Activated naive CD4-positive, alpha-beta T cell treated with anti-CD3 and anti-CD28 coated beads, Interleukin-2, amount 50 U/mL, for 24 hours (primary cell): ENCODE results near the gene SHISA3.
A peak's percentile ranks its signal among the peaks of the same experiment; 100 is the strongest.
"Not testable (repeated sequence)": the region's sequence is repeated elsewhere in the genome, so short reads cannot be mapped to it uniquely, and the experiment has no call there.

Experiments
- H3K27ac Mint-ChIP-seq: one replicate; pipeline ENCODE4 v1.8.0; 2021; ENCODE audit warnings: mild to moderate bottlenecking, mixed read lengths
- H3K27me3 Mint-ChIP-seq: one replicate; pipeline ENCODE4 v1.8.0; 2021; ENCODE audit warnings: mixed read lengths
- H3K36me3 Mint-ChIP-seq: one replicate; pipeline ENCODE4 v1.8.0; 2021; ENCODE audit warnings: mixed read lengths
- H3K4me1 Mint-ChIP-seq: one replicate; pipeline ENCODE4 v1.8.0; 2021; ENCODE audit warnings: mixed read lengths
- H3K4me3 Mint-ChIP-seq: one replicate; pipeline ENCODE4 v1.8.0; 2021; ENCODE audit warnings: mild to moderate bottlenecking, mixed read lengths
- H3K9me3 Mint-ChIP-seq: one replicate; pipeline ENCODE4 v1.8.0; 2021; ENCODE audit warnings: mixed read lengths

Gene SHISA3

DNA sequence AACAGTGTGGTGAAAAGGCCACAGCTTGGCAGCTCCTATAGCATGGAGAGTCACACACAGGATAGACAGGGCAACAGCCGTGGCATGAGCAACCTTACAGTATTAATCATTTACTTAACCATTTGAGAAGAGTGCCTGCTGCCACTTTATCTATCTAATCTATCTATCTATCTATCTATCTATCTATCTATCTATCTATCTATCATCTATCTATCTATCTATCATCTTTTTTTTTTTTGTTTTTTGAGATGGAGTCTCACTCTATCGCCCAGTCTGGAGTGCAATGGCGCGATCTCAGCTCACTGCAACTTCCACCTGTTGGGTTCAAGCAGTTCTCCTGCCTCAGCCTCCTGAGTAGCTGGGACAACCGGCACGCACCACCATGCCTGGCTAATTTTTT is 25.0 kb upstream of the SHISA3 start:
- H3K9me3 Mint-ChIP-seq, H3K36me3 Mint-ChIP-seq, H3K4me3 Mint-ChIP-seq, H3K27ac Mint-ChIP-seq, H3K4me1 Mint-ChIP-seq: not testable (repeated sequence)
- peaks cover 12% of the 10 kb centered on the region for H3K27me3 Mint-ChIP-seq

DNA sequence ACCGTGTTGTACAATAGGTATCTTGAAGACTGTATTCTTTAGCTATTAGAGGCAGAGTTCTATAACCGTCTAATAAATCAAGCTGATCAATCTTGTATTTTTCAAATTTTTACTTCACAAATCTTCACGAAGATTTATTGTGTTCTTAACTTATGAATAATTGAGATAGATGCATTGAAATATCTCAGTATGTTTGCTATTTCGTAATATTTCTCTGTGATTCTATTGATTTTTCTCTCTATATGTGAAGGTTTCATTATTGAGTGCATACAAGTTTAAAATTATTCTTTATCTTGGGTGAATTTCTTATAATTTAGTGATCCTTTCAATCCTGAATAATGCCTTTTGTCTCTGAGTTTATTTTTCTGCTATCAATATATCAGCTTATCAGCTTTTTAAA is 19.8 kb upstream of the SHISA3 start:
- Mint-ChIP-seq H3K4me3 (no peak overlapping the region), H3K27ac (no peak overlapping the region), H3K27me3 (peaks cover 28% of the 10 kb centered on the region), H3K9me3 (no peaks in the 10 kb centered on the region), H3K4me1 (no peaks in the 10 kb centered on the region), H3K36me3 (no peaks in the 10 kb centered on the region)

DNA sequence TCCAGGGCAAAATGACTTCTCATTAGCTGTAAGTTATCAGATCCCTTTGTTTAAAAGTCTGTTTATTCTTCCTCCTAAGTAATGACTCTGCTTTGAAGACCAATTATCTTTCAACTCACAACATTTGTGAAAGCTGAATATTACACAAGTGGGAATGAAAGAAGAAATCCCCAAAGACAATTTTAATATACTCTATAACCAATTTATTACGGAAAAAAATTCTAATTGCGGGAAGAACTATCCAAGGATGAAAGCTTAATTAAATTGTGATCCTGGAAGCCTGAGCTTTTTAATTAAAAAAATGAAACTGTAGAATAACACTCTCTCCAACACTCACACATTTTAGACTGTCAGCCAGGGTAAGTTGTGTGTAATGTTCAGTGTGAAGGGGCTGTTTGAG is 15.6 kb upstream of the SHISA3 start:
- no peaks in the 10 kb centered on the region for H3K9me3 Mint-ChIP-seq
- H3K36me3 Mint-ChIP-seq, result no peaks in the 10 kb centered on the region
- H3K27me3 Mint-ChIP-seq, result peaks cover 22% of the 10 kb centered on the region
- no peak overlapping the region for H3K27ac Mint-ChIP-seq
- no peak overlapping the region for H3K4me3 Mint-ChIP-seq
- H3K4me1 Mint-ChIP-seq, result no peaks in the 10 kb centered on the region

GRCh38 chr4:42385516-42385915 is 11.8 kb upstream of the SHISA3 start:
- Mint-ChIP-seq H3K27me3 (peaks cover 11% of the 10 kb centered on the region), H3K4me1 (no peaks in the 10 kb centered on the region), H3K9me3 (no peaks in the 10 kb centered on the region), H3K36me3 (no peaks in the 10 kb centered on the region), H3K4me3 (no peak overlapping the region), H3K27ac (no peak overlapping the region)

DNA sequence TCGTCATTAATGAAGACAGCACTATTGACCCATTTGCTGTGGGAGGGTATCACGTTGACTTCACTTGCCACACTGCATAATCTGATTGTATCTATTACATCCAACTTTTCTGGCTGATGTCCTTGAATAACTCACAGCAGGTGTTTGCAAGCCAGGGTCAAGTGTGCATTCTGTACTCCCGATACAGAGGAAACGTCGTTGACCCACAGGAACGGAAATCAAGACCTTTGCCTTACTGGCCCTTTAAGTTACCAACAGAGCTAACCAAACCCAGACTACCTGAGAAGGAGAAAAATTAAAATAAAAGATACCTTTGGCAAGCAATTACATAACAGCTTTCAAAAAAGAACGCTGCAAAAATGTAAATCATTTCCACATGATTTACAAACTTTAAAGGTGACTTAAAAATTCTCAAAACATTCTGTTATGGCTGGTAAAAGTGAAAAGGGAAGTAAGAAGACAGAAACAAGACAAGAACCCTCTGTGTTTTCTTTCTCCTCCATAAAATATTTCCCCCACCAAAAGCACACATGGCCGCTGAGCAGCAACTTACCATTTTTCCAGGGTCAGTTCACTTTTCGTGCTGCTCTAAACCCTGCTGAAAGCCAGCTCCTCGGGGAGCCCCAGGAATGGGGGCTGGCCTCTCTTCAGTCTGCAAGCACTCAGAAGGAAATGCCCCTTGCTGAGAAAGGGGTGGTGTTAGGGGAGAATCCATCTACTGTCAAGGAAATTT is 6.5 kb upstream of the SHISA3 start:
- Mint-ChIP-seq H3K4me3 (no peak overlapping the region), H3K27ac (no peak overlapping the region), H3K4me1 (no peaks in the 10 kb centered on the region), H3K36me3 (no peaks in the 10 kb centered on the region), H3K9me3 (no peaks in the 10 kb centered on the region), H3K27me3 (peaks cover 3% of the 10 kb centered on the region)

DNA sequence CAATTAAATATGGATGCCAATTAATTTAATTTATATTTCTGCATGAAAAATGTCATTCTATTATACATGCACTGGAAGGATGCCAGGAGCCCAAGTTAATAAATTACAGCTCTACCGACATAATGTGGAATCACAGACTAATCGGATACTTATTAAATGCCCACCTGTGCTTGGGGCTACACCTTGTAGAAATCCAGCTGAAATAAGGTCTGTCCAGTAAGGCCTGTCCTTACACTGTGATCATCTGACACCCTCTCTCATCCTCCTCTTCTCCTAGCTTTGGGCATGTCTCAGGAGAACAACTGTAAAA is 6.0 kb upstream of the SHISA3 start:
- Mint-ChIP-seq H3K9me3 (no peaks in the 10 kb centered on the region), H3K27ac (no peak overlapping the region), H3K36me3 (no peaks in the 10 kb centered on the region), H3K27me3 (peaks cover 5% of the 10 kb centered on the region), H3K4me1 (peaks cover 2% of the 10 kb centered on the region), H3K4me3 (no peak overlapping the region)

- H3K4me3 Mint-ChIP-seq, result no peak overlapping the region
- H3K4me1 Mint-ChIP-seq, result peaks cover 9% of the 10 kb centered on the region
- no peaks in the 10 kb centered on the region for H3K9me3 Mint-ChIP-seq
- H3K27ac Mint-ChIP-seq, result no peak overlapping the region
- H3K36me3 Mint-ChIP-seq, result no peaks in the 10 kb centered on the region
- H3K27me3 Mint-ChIP-seq, result peaks cover 11% of the 10 kb centered on the region
Observed at GRCh38 chr4:42391981-42392380, 5.3 kb upstream of the SHISA3 start.

- no peak overlapping the region for H3K4me3 Mint-ChIP-seq
- H3K9me3 Mint-ChIP-seq, result no peaks in the 10 kb centered on the region
- H3K27me3 Mint-ChIP-seq, result peaks cover 12% of the 10 kb centered on the region
- H3K27ac Mint-ChIP-seq, result no peak overlapping the region
- peaks cover 9% of the 10 kb centered on the region for H3K4me1 Mint-ChIP-seq
- H3K36me3 Mint-ChIP-seq, result no peaks in the 10 kb centered on the region
Observed at GRCh38 chr4:42392436-42392835, 4.9 kb upstream of the SHISA3 start.

DNA sequence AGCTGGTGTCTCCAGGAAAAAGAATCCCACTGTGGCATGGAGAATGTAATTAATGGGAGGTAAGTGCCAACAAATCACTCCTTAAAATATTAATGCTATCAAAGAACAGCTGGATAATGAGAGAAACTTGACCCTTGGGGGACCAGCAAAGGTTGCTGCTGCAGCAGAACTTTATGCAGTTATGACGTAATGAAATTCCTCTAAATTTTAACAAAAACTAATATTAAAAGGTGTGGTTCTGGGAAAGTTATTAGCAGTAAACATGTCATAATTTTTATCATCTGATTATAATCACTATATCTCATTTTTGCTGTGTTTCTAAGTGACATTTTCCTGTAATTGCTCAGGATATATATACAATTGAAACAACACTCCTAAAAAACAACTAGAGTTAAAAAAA is 1.7 kb upstream of the SHISA3 start:
- Mint-ChIP-seq H3K27me3 (peaks cover 34% of the 10 kb centered on the region), H3K4me3 (no peak overlapping the region), H3K27ac (no peak overlapping the region), H3K4me1 (peaks cover 25% of the 10 kb centered on the region), H3K9me3 (no peaks in the 10 kb centered on the region), H3K36me3 (no peaks in the 10 kb centered on the region)

DNA sequence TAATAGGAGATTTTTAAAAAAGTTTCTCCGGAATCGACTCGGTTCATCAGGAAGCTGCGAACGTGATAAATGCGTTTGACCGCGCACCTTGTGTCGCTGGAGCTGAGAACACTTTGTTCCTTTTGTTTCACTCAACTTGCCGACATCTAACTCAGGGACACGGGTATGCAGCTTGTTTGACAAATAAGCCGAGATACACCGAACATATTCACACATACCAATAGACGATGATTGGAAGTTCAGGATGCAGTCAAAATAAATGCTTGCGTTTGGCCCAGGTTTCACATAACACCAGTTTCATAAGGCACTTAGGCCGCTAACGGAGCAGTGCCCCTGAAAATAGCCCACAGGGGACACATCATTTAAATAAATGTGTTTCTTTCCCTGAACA is 932 bp upstream of the SHISA3 start:
- Mint-ChIP-seq H3K27me3 (peaks cover 36% of the 10 kb centered on the region), H3K27ac (no peak overlapping the region), H3K9me3 (no peaks in the 10 kb centered on the region), H3K36me3 (no peaks in the 10 kb centered on the region), H3K4me1 (peaks cover 25% of the 10 kb centered on the region), H3K4me3 (peak overlapping the region; percentile 87)

GRCh38 chr4:42397635-42398170 is 415 bp downstream of the SHISA3 start:
- Mint-ChIP-seq H3K27me3 (peaks cover 40% of the 10 kb centered on the region), H3K36me3 (no peaks in the 10 kb centered on the region), H3K9me3 (no peaks in the 10 kb centered on the region), H3K4me3 (peak overlapping the region; percentile 87), H3K4me1 (peaks cover 25% of the 10 kb centered on the region), H3K27ac (no peak overlapping the region)

- Mint-ChIP-seq H3K4me3 (peak overlapping the region; percentile 66), H3K9me3 (no peaks in the 10 kb centered on the region), H3K27ac (no peak overlapping the region), H3K4me1 (peaks cover 25% of the 10 kb centered on the region), H3K27me3 (peaks cover 42% of the 10 kb centered on the region), H3K36me3 (no peaks in the 10 kb centered on the region)
Observed at GRCh38 chr4:42398171-42398870, 1.0 kb downstream of the SHISA3 start.

- no peak overlapping the region for H3K4me3 Mint-ChIP-seq
- H3K27ac Mint-ChIP-seq, result no peak overlapping the region
- no peaks in the 10 kb centered on the region for H3K9me3 Mint-ChIP-seq
- peaks cover 25% of the 10 kb centered on the region for H3K4me1 Mint-ChIP-seq
- peaks cover 40% of the 10 kb centered on the region for H3K27me3 Mint-ChIP-seq
- H3K36me3 Mint-ChIP-seq, result no peaks in the 10 kb centered on the region
Observed at GRCh38 chr4:42398871-42399331, 1.6 kb downstream of the SHISA3 start.

DNA sequence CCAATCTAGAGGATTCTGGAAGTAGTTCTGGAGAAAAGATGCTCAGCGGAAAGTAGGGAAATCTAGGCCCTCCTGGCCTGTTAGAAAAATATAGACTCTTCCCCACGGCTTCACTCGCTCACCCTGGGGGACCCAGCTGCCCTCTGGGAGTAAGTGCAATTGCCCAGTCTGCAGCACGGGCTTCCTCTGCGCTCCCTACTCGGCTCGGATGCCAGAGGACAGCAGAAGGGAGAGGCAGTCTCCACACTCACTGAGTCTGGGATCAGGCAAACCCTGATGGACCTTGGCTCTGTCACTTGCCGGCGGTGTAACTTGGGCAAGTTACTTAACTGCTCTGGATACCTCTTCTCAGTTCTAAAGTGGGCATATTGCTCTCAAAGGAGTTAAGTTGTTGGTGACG is 2.1 kb downstream of the SHISA3 start:
- Mint-ChIP-seq H3K27ac (no peak overlapping the region), H3K4me3 (no peak overlapping the region), H3K27me3 (peaks cover 40% of the 10 kb centered on the region)

DNA sequence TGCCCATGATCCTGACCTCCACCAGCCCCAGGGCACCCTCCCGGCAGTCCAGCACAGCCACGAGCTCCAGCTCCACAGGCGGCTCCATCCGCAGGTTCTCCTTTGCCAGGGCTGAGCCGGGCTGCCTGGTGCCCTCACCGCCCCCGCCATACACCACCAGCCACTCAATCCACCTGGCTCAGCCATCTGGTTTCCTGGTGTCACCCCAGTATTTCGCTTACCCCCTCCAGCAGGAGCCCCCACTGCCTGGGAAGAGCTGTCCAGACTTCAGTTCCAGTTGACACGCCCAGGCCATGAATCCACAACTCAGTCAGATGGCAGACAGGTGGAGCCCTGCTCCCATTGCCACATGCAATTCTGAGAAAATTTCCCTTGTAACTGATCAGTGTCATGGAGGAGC is 3.9 kb downstream of the SHISA3 start:
- peaks cover 25% of the 10 kb centered on the region for H3K4me1 Mint-ChIP-seq
- no peak overlapping the region for H3K4me3 Mint-ChIP-seq
- H3K27me3 Mint-ChIP-seq, result peaks cover 38% of the 10 kb centered on the region
- peaks cover 2% of the 10 kb centered on the region for H3K36me3 Mint-ChIP-seq
- no peaks in the 10 kb centered on the region for H3K9me3 Mint-ChIP-seq
- no peak overlapping the region for H3K27ac Mint-ChIP-seq

More for the DNA sequence above, 2.1 kb downstream of the SHISA3 start:
- no peaks in the 10 kb centered on the region for H3K9me3 Mint-ChIP-seq
- peaks cover 25% of the 10 kb centered on the region for H3K4me1 Mint-ChIP-seq
- no peaks in the 10 kb centered on the region for H3K36me3 Mint-ChIP-seq

DNA sequence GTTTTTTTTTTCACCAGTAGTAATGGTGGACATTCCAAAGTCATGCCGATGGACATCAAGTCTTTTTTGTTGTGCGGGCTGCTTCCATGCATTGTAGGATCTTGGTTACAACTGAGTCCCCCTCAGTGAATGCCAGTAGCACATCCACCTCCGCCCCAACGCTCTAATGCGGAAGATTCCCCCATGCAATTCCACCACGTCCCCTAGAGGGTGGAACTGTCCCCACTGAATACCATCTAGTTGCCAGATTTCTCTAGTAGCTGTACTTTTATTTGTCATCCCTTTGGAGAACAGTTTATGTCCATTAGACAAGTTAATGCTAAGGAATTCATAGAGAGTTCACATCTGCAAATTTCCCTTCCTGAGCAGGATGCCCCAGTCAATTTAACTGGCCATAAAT is 6.7 kb downstream of the SHISA3 start:
- Mint-ChIP-seq H3K9me3 (no peaks in the 10 kb centered on the region), H3K4me3 (no peak overlapping the region), H3K4me1 (peaks cover 8% of the 10 kb centered on the region), H3K36me3 (peaks cover 2% of the 10 kb centered on the region), H3K27me3 (peaks cover 22% of the 10 kb centered on the region), H3K27ac (no peak overlapping the region)
